Activated T-cell treated with anti-CD3 and anti-CD28 coated beads for 4 hours (primary cell): ENCODE measurements around the gene ELP4.
"Not testable (repeated sequence)": the region's sequence is repeated elsewhere in the genome, so short reads cannot be mapped to it uniquely, and the experiment has no call there.

Source experiments
- DNase-seq: peaks from one replicate; pipeline ENCODE4 v3.0.0-alpha.2; 2020

Gene ELP4

GRCh38 chr11:31714840-31715239 is 205.3 kb downstream of the ELP4 start:
- DNase-seq: no peak

GRCh38 chr11:31720225-31720624 is 210.7 kb downstream of the ELP4 start:
- no peak for DNase-seq

- no peak for DNase-seq
Measured at GRCh38 chr11:31720671-31721365, 211.3 kb downstream of the ELP4 start.

- DNase-seq: no peak
Measured at GRCh38 chr11:31722754-31723153, 213.2 kb downstream of the ELP4 start.

GRCh38 chr11:31725176-31725575 is 215.6 kb downstream of the ELP4 start:
- no peak for DNase-seq

- DNase-seq: no peak
Measured at GRCh38 chr11:31728432-31728831, 218.9 kb downstream of the ELP4 start.

- DNase-seq: no peak
Measured at GRCh38 chr11:31740131-31740530, 230.6 kb downstream of the ELP4 start.

GRCh38 chr11:31740731-31741368 is 231.3 kb downstream of the ELP4 start:
- not testable (repeated sequence) for DNase-seq

- no peak for DNase-seq
Measured at GRCh38 chr11:31747581-31747980, 238.0 kb downstream of the ELP4 start.

- DNase-seq: no peak
Measured at GRCh38 chr11:31757260-31757835, 247.8 kb downstream of the ELP4 start.

GRCh38 chr11:31761636-31762035 is 252.1 kb downstream of the ELP4 start:
- no peak for DNase-seq

GRCh38 chr11:31763296-31763695 is 253.7 kb downstream of the ELP4 start:
- no peak for DNase-seq

GRCh38 chr11:31764261-31764660 is 254.7 kb downstream of the ELP4 start:
- no peak for DNase-seq

GRCh38 chr11:31764766-31765165 is 255.2 kb downstream of the ELP4 start:
- DNase-seq: no peak

GRCh38 chr11:31767066-31767465 is 257.5 kb downstream of the ELP4 start:
- no peak for DNase-seq

- DNase-seq: no peak
Measured at GRCh38 chr11:31767685-31768084, 258.1 kb downstream of the ELP4 start.

GRCh38 chr11:31768749-31769640 is 259.4 kb downstream of the ELP4 start:
- no peak for DNase-seq

- no peak for DNase-seq
Measured at GRCh38 chr11:31770011-31770700, 260.6 kb downstream of the ELP4 start.

- no peak for DNase-seq
Measured at GRCh38 chr11:31772412-31772811, 262.8 kb downstream of the ELP4 start.

GRCh38 chr11:31779374-31779791 is 269.8 kb downstream of the ELP4 start:
- no peak for DNase-seq

- DNase-seq: no peak
Measured at GRCh38 chr11:31780078-31780477, 270.5 kb downstream of the ELP4 start.

GRCh38 chr11:31780480-31780971 is 271.0 kb downstream of the ELP4 start:
- no peak for DNase-seq

- no peak for DNase-seq
Measured at GRCh38 chr11:31782257-31782656, 272.7 kb downstream of the ELP4 start.
